H9 (cell line): Measurements from ENCODE around the gene NUP210. TPM values are rescaled to one million over a fixed set of nuclear protein-coding genes. Genes with fewer than 3 reads are reported as not detected.

Source experiments
- DNase-seq: peaks from one replicate; pipeline ENCODE4 v3.0.0-alpha.2; 2017
- H2AFZ ChIP-seq: one replicate; pipeline ENCODE4 v1.6.1; 2013; ENCODE audit warnings: mild to moderate bottlenecking, low read length, control low read depth, moderate library complexity
- H2AK5ac ChIP-seq: 2 replicates; pipeline ENCODE4 v1.6.1; 2013; ENCODE audit warnings: low read length, control low read depth, mixed read lengths; ENCODE audit not compliant: insufficient read length
- H2BK120ac ChIP-seq: one replicate; pipeline ENCODE4 v1.6.1; 2013; ENCODE audit warnings: low read depth, mild to moderate bottlenecking, low read length, control low read depth, inconsistent platforms; ENCODE audit not compliant: poor library complexity, severe bottlenecking
- H2BK12ac ChIP-seq: 2 replicates; pipeline ENCODE4 v1.6.1; 2013; ENCODE audit warnings: low read length, control low read depth, mixed read lengths, low read depth; ENCODE audit not compliant: insufficient read length
- H2BK15ac ChIP-seq: 2 replicates; pipeline ENCODE4 v1.6.1; 2013; ENCODE audit warnings: low read depth, low read length, control low read depth
- H2BK20ac ChIP-seq: one replicate; pipeline ENCODE4 v1.6.1; 2013; ENCODE audit warnings: low read depth, mild to moderate bottlenecking, low read length, control low read depth, inconsistent platforms; ENCODE audit not compliant: poor library complexity, severe bottlenecking
- H2BK5ac ChIP-seq: 2 replicates; pipeline ENCODE4 v1.6.1; 2013; ENCODE audit warnings: low read length, control low read depth, mixed read lengths; ENCODE audit not compliant: insufficient read length
- H3K14ac ChIP-seq: 2 replicates; pipeline ENCODE4 v1.6.1; 2013; ENCODE audit warnings: low read length, control low read depth; ENCODE audit not compliant: insufficient read depth
- H3K18ac ChIP-seq: 2 replicates; pipeline ENCODE4 v1.6.1; 2013; ENCODE audit warnings: low read depth, mild to moderate bottlenecking, mixed read lengths, low read length, control low read depth; ENCODE audit not compliant: insufficient read length
- H3K23ac ChIP-seq: 2 replicates; pipeline ENCODE4 v1.6.1; 2013; ENCODE audit warnings: low read length, control low read depth, mixed read lengths, low read depth; ENCODE audit not compliant: insufficient read length
- H3K23me2 ChIP-seq: 2 replicates; pipeline ENCODE4 v1.6.1; 2013; ENCODE audit warnings: low read depth, mild to moderate bottlenecking, mixed read lengths, low read length, control low read depth; ENCODE audit not compliant: insufficient read length, poor library complexity, severe bottlenecking
- H3K27ac ChIP-seq: 2 replicates; pipeline ENCODE4 v1.5.1; 2013; ENCODE audit warnings: low read length, control low read depth, mixed read lengths, low read depth; ENCODE audit not compliant: insufficient read length
- H3K27me3 ChIP-seq: 2 replicates; pipeline ENCODE4 v1.6.1; 2013; ENCODE audit warnings: low read length, control low read depth, inconsistent platforms; ENCODE audit not compliant: insufficient read depth
- H3K4ac ChIP-seq: 2 replicates; pipeline ENCODE4 v1.6.1; 2013; ENCODE audit warnings: low read depth, mild to moderate bottlenecking, control low read depth, inconsistent platforms, low read length, moderate library complexity
- H3K4me1 ChIP-seq: 2 replicates; pipeline ENCODE4 v1.6.1; 2013; ENCODE audit warnings: low read length, control low read depth, inconsistent platforms; ENCODE audit not compliant: insufficient read depth
- H3K4me2 ChIP-seq: 2 replicates; pipeline ENCODE4 v1.6.1; 2013; ENCODE audit warnings: low read length, control low read depth, mixed read lengths; ENCODE audit not compliant: insufficient read length, insufficient read depth
- H3K56ac ChIP-seq: 2 replicates; pipeline ENCODE4 v1.6.1; 2013; ENCODE audit warnings: low read depth, mild to moderate bottlenecking, mixed read lengths, low read length, control low read depth; ENCODE audit not compliant: insufficient read length
- H3K79me1 ChIP-seq: 2 replicates; pipeline ENCODE4 v1.6.1; 2013; ENCODE audit warnings: low read depth, mild to moderate bottlenecking, moderate library complexity, low read length, control low read depth, inconsistent platforms; ENCODE audit not compliant: insufficient read depth, poor library complexity, severe bottlenecking
- H3K79me2 ChIP-seq: 2 replicates; pipeline ENCODE4 v1.6.1; 2013; ENCODE audit warnings: low read length, control low read depth, inconsistent platforms; ENCODE audit not compliant: insufficient read depth
- H3K9ac ChIP-seq: 2 replicates; pipeline ENCODE4 v1.6.1; 2013; ENCODE audit warnings: low read length, control low read depth, mixed read lengths; ENCODE audit not compliant: insufficient read length; ENCODE audit errors: extremely low read depth
- H3K9me3 ChIP-seq: one replicate; pipeline ENCODE4 v1.6.1; 2013; ENCODE audit warnings: low read depth, low read length, inconsistent platforms; ENCODE audit not compliant: control insufficient read depth
- H3T11ph ChIP-seq: one replicate; pipeline ENCODE4 v1.6.1; 2013; ENCODE audit warnings: mild to moderate bottlenecking, low read length, control low read depth, inconsistent platforms
- H4K20me1 ChIP-seq: one replicate; pipeline ENCODE4 v1.6.1; 2013; ENCODE audit not compliant: control insufficient read depth, insufficient read length, insufficient read depth
- H4K5ac ChIP-seq: 2 replicates; pipeline ENCODE4 v1.6.1; 2013; ENCODE audit warnings: low read depth, mild to moderate bottlenecking, mixed read lengths, low read length, control low read depth; ENCODE audit not compliant: insufficient read length
- H4K8ac ChIP-seq: replicated peaks from 2 replicates; pipeline ENCODE4 v1.6.1; 2013; ENCODE audit warnings: low read length, control low read depth, mixed read lengths, low read depth; ENCODE audit not compliant: insufficient read length
- H4K91ac ChIP-seq: 2 replicates; pipeline ENCODE4 v1.6.1; 2013; ENCODE audit warnings: low read depth, mild to moderate bottlenecking, moderate library complexity, mixed read lengths, low read length, control low read depth; ENCODE audit not compliant: insufficient read length
- H3K27ac Mint-ChIP-seq, 3 experiments: 2 replicates in 2 of 3; 3 replicates in 1 of 3; pipeline ENCODE4 v1.8.0; 2020 to 2021; ENCODE audit warnings: mixed read lengths in 3 of 3, mild to moderate bottlenecking in 1 of 3, moderate library complexity in 1 of 3
- H3K27me3 Mint-ChIP-seq: 2 replicates; pipeline ENCODE4 v1.8.0; 2021; ENCODE audit warnings: low read depth, mild to moderate bottlenecking, moderate library complexity, mixed read lengths
- H3K36me3 Mint-ChIP-seq, 3 experiments: 2 replicates in 2 of 3; 3 replicates in 1 of 3; pipeline ENCODE4 v1.8.0; 2020 to 2021; ENCODE audit warnings: low read depth in 3 of 3, mixed read lengths in 3 of 3; ENCODE audit not compliant: insufficient read depth in 1 of 3
- H3K4me1 Mint-ChIP-seq, 2 experiments: 2 replicates each; pipeline ENCODE4 v1.8.0; 2020; ENCODE audit warnings: mixed read lengths in 2 of 2
- H3K4me3 Mint-ChIP-seq, 2 experiments: 2 replicates in 1 of 2; 3 replicates in 1 of 2; pipeline ENCODE4 v1.8.0; 2020 to 2021; ENCODE audit warnings: mild to moderate bottlenecking in 2 of 2, mixed read lengths in 2 of 2, moderate library complexity in 1 of 2
- H3K9me3 Mint-ChIP-seq, 2 experiments: 2 replicates in 1 of 2; 3 replicates in 1 of 2; pipeline ENCODE4 v1.8.0; 2020; ENCODE audit warnings: mild to moderate bottlenecking in 2 of 2, mixed read lengths in 2 of 2, moderate library complexity in 1 of 2
- CTCF ChIP-seq: fragments of 200-600 bp; sonication (generic); conservative IDR thresholded peaks from 3 replicates; pipeline ENCODE4 v1.8.0; 2021; ENCODE audit warnings: antibody characterized with exemption, mild to moderate bottlenecking
- WGBS: extraction: QIAGEN DNeasy Blood & Tissue Kit; methylation state at CpG from one replicate; pipeline ENCODE4 v1.1.7; 2013; ENCODE audit warnings: missing lambda C conversion rate, low lambda C conversion rate, mixed read lengths; ENCODE audit not compliant: insufficient read length; ENCODE audit errors: extremely low coverage; 5-methylcytosine and 5-hydroxymethylcytosine counted together
- total RNA-seq: library from RNA; stranded (reverse); gene quantifications from 2 replicates; pipeline ENCODE4 v1.2.1, GENCODE V29; 2021

Gene NUP210
- total RNA-seq, 1 experiment from 2014 or later: 48.8 TPM

- Histone ChIP-seq H3T11ph (no peak overlapping the region), H2BK12ac (no peak overlapping the region), H3K23me2 (no peaks in the 10 kb centered on the region), H3K27ac (no peak overlapping the region), H4K8ac (no peak overlapping the region), H3K4ac (no peak overlapping the region), H3K27me3 (no peaks in the 10 kb centered on the region), H2BK120ac (no peak overlapping the region), H3K4me1 (peaks cover 5% of the 10 kb centered on the region; the same call in 1 of the 2 replicates), H3K9me3 (no peaks in the 10 kb centered on the region), H3K9ac (no peak overlapping the region), H2BK5ac (no peak overlapping the region), H4K20me1 (no peaks in the 10 kb centered on the region), H4K91ac (no peak overlapping the region), H3K18ac (no peak overlapping the region), H3K79me1 (no peaks in the 10 kb centered on the region), H3K23ac (no peak overlapping the region), H2BK20ac (no peak overlapping the region), H2AFZ (no peak overlapping the region), H3K79me2 (no peaks in the 10 kb centered on the region), H2AK5ac (no peak overlapping the region), H3K56ac (no peak overlapping the region), H3K14ac (no peak overlapping the region), H3K4me2 (no peak overlapping the region), H2BK15ac (no peak overlapping the region), H4K5ac (no peak overlapping the region)
- Mint-ChIP-seq H3K27me3 (peaks cover 28% of the 10 kb centered on the region), H3K9me3 (peaks cover 19% of the 10 kb centered on the region in 2 experiments), H3K36me3 (peaks cover 2 to 13% (median 7%) of the 10 kb centered on the region in 3 experiments), H3K27ac (no peak overlapping the region), H3K4me3 (no peak overlapping the region), H3K4me1 (peaks cover 10 to 11% of the 10 kb centered on the region in 2 experiments)
- no CpG with 5 or more reads among the region's 4 CpGs for WGBS
- no peak for DNase-seq
- no peak for TF ChIP-seq CTCF
Observed at GRCh38 chr3:13287833-13288232, 132.3 kb downstream of the NUP210 start.
